ENCODE measurements around the gene AKT3.
A peak's percentile ranks its signal among the peaks of the same experiment; 100 is the strongest.
"Not testable (repeated sequence)": the region's sequence is repeated elsewhere in the genome, so short reads cannot be mapped to it uniquely, and the experiment has no call there.

AKT3 gene

DNA sequence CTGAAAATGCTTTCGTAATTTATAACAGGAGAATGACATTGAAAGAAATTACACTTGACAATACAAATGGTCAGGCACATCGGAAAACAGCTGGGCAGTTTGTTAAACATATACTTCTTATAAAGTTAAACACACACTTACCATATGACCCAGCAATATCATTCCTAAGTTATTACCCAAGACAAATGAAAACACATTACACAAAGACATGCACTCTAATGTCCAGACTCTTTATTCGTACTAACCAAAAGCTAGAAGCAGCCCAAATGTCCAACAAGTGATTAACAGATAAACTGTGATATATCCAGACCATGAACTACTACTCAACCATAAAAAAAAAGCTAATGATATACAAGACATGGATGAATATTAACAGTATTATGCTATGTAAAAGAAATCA, 8.5 kb downstream of the AKT3 start:
- no peak for DNase-seq

DNA sequence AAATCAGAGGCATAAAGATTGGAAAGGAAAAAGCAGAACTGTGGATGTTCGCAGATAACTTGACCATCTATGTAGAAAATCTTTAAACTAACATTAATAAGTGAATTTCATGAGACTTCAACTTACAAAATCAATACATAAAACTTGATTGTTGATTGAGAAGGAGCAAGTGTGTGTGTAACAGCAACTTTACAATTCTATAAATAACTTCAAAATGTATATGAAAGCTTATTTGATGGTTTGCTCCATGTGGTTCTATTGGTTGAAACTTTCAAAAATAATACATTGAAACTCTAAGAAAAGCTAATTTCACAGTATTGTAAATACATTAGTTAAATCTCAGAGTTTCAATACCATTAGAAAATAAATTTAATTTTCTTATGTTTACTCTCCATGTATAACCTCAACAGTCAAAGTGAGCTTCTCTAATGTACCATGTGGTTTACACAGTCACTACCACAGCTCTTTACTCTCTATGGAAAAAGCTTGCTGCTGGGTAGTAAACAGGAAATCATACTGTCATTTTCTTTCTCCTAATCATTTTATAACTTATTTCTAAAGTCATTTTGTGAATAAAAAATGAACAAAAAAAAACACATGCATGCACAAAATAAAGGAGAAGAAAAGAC, 12.0 kb downstream of the AKT3 start:
- DNase-seq: peak; percentile 59

DNA sequence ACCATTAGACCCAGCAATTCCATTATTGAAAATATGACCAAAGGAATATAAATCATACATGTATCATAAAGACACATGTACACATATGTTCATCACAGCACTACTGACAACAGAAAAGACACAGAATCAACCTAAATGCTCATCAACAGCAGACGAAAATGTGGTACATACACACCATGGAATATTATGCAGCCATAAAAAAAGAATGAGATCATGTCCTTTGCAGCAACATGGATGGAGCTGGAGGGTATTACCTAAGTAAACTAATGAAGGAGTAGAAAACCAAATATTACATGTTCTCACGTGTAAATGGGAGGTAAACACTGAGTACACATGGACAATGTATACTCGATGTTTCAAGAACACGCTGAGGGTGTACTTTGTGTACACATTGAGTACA, 15.9 kb downstream of the AKT3 start:
- DNase-seq: no peak

DNA sequence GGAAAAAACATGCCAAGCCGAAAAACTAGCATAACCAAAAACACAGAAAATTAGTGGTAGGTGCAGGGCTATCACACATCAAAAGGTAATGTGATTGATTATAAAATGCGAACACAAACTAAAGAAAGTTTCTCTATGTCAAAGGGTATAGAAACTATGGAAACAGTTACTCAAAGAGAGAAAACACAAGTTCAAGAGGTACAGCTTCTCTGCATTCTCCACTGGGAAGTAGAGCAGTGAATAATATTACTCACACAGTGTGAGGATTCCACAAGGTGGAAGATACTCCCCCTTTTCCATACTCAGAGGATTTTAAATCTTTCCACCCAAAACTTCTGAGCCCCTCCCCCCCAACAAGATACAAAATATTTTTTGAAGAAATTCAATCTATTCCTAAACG, 18.6 kb downstream of the AKT3 start:
- DNase-seq: no peak

DNA sequence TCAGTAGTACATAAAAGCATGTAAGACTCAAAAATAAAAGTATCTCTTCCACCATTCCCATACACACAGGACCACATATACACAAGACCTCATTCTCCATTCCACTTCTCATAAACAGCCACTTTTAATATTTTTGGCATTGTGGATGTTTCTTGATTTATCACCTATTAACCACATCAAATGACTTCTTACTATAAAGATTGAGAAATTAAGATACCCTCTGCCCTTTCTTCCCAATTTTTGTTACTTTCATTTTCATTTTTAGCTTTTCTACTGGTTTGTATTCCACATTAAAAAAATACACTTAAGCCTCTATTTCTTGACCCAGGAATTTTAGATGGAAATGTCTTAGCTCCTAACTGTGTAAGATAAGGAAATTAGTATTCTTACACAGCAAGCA, 22.8 kb downstream of the AKT3 start:
- DNase-seq: no peak

DNA sequence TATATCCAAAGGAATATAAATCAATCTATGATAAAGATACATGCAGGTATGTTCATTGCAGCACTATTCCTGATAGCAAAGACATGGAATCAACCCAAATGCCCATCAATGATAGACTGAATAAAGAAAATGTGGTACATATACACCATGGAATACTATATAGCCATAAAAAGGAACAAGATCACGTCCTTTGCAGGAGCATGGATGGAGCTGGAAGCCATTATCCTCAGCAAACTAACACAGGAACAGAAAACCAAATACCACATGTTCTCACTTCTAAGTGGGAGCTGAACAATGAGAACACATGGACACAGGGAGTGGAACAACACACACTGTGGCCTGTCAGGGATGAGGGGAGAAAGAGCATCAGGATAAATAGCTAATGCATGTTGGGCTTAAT, 25.1 kb downstream of the AKT3 start:
- DNase-seq: not testable (repeated sequence)

DNA sequence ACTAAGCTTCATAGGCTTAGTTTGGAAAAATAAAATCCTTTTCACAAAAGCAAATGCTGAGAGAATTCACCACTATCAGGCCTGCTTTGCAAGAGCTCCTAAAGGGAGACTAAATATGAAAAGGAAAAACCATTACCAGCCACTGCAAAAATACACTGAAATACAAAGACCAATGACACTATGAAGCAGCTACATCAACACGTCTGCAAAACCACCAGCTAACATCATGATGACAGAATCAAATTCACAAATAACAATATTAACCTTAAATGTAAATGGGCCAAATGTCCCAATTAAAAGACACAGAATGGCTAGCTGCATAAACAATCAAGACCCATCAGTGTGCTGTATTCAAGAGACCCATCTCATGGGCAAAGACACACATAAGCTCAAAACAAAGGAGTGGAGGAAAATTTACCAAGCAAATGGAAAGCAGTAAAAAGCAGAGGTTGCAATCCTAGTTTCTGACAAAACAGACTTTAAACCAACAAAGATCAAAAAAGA, 28.8 kb downstream of the AKT3 start:
- no peak for DNase-seq

DNA sequence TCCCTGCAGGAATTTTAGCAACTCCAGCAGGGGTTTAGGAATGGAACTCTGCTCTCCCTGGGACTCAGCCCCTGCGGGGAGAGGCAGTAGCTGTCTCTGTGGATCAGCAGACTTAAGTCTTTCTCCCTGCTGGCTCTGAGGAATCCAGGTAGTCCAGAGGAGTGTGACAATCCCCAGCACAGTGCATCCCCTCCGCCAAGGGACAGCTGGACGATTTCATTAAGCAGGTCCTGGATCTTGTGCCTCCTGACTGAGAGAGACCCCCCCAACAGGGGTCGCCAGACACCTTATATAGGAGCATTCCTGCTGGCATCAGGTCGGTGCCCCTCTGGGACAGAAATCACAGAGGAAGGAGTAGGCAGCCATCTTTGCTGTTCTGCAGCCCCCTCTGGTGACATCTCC, 30.6 kb downstream of the AKT3 start:
- DNase-seq: no peak

DNA sequence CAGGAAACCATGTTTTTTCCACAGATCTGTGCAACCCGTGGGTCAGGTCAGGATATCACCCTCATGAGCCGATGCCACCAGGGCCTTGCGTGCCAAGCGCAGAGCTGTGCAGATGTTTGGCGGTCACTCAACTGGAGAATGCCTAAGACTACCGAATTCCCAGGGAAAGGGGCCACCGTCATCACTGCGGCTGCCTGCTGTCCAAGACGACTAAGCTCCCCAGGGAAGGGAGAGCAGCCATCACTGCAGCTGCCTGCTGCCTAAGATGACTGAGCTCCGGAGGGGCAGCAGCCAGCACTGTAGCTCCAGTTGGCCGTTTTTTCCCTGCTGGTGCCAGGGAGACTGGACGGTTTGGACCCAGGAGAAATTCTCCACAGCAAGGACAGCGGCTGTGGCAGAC, 31.1 kb downstream of the AKT3 start:
- no peak for DNase-seq

DNA sequence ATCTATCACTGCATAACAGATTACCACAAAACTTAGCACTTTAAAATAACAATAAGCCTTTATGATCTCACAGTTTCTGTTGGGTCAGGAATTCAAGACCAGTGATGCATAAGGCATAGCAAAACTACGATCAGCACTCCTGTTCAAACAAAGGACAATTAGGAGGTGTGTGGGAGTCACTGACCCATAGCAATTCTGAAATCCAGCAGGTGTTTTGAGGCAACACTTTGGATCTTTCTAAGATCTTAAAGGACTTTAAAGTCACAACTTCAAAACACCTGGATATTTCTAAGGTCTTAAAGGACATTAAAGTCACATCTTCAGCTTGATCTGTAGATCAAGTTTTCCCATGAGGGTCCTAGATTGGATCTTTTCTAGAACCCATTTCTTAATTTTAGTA, 35.3 kb downstream of the AKT3 start:
- no peak for DNase-seq

DNA sequence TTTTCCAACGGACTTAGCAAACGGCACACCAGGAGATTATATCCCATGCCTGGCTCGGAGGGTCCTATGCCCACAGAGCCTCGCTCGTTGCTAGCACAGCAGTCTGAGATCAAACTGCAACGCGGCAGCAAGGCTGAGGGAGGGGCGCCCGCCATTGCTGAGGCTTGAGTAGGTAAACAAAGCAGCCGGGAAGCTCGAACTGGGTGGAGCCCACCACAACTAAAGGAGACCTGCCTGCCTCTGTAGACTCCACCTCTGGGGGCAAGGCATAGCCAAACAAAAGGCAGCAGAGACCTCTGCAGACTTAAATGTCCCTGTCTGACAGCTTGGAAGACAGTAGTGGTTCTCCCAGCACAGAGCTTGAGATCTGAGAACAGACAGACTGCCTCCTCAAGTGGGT, 42.7 kb downstream of the AKT3 start:
- DNase-seq: peak; percentile 6

DNA sequence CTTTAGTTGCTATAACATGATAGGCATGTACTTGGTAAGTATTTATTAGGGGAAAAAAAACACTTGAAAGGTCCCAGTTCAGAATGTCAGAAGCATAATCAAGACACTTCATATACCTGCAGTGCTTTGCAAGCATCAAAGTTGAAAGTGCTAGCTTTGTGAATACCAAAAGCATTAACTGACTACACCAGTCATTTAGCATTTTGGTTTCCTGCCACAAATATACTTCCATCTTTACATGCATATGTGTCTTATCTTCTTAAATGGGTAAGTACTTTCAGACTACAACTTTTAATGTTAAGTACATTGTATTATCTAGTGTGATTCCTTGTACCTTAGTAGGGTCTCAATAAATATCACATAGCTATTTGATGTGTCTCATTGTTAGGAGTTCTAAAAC, 43.7 kb downstream of the AKT3 start:
- no peak for DNase-seq

DNA sequence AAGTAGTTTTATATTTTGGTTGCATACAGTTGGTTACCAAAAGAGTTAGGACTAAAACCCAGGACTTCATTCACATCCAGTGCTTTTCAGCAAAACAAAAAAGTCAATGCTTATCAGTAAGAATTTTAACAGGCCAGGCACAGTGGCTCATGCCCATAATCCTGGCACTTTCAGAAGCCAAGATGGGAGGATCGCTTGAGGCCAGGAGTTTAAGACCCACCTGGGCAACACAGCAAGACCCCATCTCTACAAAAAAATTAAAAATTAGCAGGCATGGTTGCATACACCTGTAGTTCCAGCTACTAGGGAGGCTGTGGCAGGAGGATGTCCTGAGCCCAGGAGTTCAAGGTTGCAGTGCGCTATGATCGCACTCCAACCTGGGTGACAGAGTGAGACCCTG, 47.3 kb downstream of the AKT3 start:
- DNase-seq: no peak

DNA sequence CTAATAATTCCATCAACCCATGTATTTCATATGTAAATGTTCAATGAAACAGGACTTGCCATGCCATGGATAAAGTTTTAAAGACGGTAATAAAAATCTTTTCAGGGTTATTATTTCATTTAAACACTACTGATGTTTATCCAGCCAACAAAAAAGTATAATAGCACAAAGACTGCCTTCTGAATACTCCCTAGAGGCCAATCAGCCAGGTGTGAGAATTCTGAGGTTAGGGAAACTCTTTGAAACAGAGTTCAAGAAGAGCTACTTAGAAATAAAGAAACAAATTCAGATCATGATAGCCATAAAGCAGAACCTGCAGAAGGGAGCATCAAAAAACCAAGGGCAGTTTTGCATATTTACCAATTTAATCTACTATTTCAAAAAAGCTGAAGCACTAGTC, 48.7 kb downstream of the AKT3 start:
- DNase-seq: no peak

DNA sequence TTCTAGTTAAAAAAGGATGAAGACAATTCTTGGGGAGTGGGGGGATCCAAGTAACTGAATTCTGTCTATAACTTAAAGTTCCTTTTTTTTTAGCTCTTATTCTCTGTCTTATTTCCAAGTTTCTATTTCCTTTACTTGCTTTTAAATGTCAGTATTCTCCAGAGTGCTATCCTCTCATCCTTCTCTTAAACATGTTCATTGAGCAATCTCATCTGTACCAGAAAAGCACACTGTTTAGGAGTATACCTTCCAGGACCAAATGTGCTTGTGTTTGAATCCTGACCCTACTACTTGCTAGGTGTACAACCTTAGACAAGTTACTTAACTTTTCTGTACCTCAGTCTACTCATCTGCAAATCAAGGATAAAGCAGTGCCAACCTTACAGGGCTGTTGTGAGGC, 50.1 kb downstream of the AKT3 start:
- no peak for DNase-seq

DNA sequence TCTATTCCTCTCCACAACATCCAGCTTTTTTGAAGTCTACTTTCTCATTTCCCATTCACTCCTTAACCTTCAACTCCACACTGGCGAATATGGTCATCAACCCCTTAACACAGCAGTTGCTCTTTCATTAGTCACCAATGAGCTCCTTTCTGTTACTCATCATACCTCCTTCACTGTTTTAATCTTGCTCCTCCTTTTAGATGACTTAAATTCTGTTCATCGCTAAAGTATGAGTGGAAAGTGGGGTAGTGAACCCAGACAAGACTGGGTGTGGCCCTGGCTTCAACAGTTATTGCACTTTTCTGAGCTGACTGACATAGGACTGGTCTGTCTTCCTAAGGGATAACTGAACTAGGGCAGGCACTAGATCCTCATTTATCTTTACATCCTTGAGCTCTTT, 51.3 kb downstream of the AKT3 start:
- peak; percentile 4 for DNase-seq

DNA sequence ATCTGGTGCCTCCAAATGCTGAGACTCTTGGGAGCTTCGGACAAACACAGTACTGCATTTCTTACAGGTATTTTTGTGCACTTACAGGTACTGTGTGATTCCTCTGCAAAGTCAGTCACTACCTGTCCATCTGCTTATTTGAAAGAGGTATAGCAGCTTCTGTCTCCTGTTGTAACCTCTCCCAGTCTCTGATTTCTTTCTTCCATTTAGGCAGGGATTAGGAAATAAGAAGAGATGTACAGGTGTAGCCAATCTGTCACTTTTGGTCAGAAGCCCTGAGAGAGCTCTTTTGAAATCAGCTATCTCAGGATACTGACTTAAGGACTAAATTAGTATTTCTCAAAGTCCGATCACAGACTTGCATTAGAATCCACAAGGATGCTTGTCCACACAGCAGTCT, 54.0 kb downstream of the AKT3 start:
- DNase-seq: no peak

DNA sequence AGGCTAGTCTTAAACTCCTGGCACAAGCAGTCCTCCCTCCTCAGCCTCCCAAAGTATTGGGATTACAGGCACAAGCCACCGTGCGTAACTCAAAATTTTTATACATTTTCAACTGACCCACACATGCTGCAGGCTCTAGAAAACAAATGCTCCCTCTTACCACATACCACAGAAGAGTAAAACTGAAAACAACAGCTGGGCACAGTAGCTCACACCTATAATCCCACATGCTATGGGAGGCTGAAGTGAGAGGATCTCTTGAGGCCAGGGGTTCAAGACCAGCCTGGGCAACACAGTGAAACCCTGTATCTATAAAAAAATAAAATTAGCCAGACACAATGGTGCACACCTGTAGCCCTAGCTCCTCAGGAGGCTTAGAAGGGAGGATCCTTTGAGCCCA, 56.7 kb downstream of the AKT3 start:
- no peak for DNase-seq

DNA sequence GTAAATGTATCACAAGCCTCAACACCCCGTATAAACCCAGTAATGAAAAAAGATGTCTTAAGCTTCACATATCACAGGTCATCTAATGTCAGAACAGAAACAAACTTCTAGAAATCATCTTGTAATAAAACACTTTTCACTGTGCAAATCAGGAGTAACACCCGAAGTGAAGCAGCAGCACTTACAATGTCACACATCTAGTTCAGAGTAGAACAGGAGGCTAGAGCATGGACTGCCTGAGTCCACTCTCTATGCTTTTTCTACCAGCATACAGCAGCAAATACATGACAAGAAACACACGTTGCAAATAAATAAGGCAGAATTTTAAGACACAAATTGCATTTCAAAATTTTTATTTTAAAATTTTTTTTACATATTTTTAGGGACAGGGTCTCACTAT, 57.2 kb downstream of the AKT3 start:
- no peak for DNase-seq

DNA sequence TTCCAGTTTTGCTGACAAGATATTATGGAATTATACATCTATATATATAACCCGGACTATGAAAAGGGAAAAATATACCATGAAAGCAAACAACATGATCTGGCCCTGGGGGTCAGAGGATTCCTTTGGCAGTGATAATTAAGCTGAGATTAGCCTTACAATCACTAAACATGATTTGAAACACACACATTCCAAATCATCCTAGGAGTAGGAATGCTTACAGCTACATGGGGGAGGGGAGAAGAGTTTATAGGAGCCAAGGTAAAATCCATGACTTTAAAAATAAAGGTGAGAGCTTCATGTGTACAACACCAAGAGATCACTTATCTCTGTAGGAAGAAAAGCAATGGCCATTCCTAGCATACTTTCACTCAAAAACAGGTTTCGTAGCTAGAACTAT, 57.6 kb downstream of the AKT3 start:
- DNase-seq: no peak

DNA sequence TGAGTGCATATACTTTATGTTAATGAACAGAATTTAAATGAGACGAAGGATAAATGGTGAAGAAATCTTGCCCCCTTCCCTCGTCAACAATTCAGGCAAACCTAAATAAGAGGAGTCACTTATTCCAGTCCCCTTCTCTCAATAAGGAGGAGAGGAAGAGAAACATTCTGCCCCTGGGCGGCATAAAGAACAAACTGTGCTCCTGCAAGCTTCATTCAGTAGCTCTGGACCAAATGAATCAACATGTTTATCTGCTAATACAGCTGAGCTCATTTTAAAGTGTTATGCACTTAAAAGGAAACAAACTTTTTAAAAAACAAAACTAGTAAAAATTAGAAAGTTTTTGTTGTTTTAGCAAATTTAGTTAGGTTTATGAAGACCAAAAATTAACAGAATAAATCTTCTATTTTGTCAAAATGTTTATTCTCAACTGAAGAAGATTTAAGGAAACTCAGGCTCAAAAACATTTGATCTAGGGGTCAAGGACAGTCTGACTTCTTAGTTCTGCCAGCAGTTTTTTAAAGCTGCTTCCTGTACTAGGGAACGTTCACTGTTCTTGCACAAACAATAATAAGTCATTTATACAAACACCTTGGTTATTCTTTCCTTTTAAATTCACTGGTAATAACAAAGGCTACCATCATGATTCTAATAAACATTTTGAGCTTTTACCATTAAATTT, 58.3 kb downstream of the AKT3 start:
- DNase-seq: no peak

DNA sequence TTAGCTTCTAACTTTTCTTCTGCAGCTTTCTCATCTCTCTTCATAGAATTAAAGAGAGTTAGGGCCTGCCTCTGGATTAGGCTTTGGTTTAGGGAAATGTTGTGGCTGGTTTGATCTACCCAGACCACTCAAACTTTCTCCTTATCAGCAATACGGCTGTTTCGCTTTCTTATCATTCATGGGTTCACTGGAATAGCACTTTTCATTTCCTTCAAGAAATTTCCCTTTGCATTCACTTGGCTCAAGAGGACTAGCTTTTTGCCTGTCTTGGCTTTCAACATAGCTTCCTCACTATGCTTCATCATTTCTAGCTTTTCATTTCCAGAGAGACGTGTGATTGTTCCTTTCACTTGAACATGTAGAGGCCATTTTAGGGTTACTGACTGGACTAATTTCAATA, 59.6 kb downstream of the AKT3 start:
- no peak for DNase-seq

DNA sequence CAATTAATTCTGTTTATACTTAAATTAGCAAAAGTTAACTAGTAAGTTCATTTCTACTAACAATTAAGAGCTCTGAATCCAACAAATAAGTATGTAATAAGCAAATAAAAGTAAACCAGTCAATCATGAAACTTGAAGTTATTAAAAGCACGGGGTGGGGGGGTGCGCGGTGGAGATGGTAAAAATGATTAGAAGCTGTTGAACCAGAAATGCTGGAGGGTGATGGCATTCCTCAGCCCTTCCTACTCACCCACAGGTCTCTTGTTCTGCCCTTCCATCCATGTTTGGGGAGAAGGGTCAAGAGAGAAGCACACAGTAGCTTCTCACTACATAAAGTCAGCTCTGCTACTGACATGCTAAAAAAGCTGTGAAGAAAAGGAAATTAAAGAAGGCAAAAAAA, 63.5 kb downstream of the AKT3 start:
- DNase-seq: no peak

DNA sequence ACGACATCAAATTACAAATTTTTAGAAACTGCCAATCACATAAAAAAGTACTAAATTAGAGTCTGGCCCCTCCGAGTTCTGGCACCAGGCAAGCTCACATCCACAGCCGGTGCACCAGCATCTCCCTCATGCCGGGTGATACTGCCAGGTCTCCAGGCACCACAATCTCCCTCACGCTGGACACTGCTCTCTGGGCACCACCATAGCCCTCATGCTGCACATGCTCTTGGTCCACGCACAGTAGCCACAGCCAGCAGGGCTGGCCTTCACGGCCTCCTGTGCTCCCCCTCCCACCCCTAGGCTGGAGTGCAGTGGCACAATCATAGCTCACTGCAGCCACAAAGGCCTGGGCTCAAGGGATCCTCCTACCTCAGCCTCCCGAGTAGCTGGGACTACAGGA, 65.5 kb downstream of the AKT3 start:
- no peak for DNase-seq

DNA sequence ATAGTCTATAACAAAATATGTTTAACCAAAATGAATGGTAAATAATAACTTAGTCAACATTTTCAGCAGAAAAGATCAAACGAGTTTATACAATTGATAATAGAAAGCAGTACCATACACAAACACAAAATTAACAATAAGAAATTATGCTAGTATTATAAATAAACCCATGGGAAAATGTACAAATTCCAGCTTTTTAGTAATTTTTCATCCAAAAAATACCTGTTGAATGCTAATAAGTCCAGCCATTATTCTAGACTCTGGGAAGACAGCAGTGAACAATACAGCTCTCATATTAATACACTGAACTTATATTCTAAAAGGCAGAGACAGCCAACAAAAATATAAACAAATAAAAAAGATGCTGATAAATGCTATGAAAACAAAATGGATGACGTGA, 66.3 kb downstream of the AKT3 start:
- no peak for DNase-seq
